HG03175 (cell line): ENCODE data around the gene PDE10A.
"Not testable (repeated sequence)": the region's sequence is repeated elsewhere in the genome, so short reads cannot be mapped to it uniquely, and the experiment has no call there.

Experiments
- ATAC-seq: cut with Tn5 transposase; IDR thresholded peaks from one replicate; pipeline ENCODE4 v1.9.1; 2021; ENCODE audit warnings: mild to moderate bottlenecking, moderate library complexity; ENCODE audit not compliant: unreplicated experiment

The PDE10A gene

GRCh38 chr6:165594584-165595333, 68.3 kb downstream of the PDE10A start:
- ATAC-seq = no peak

DNA sequence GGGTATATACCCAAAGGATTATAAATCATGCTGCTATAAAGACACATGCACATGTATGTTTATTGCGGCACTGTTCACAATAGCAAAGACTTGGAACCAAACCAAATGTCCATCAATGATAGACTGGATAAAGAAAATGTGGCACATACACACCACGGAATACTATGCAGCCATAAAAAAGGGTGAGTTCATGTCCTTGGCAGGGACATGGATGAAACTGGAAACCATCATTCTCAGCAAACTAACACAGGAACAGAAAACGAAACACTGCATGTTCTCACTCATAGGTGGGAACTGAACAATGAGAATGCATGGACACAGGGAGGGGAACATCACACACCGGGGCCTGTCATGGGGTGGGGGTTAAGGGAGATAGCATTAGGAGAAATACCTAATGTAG, 70.1 kb downstream of the PDE10A start:
- not testable (repeated sequence) for ATAC-seq

DNA sequence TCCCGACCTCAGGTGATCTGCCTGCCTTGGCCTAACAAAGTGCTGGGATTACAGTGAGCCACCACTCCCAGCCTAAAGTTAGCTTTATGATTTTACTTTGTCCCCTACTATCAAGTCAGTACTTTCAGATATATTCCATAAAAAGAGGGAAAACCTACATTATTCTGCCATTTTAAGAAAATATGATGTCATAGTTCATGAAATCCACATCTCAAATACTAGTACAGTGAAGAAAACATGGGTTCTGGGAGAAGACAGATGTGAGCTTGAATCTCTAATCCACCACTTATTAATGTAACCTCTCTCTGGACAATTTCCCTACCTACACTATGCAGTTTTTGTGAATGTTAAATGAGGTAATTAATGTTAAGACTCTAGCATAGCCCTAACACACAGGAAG, 74.5 kb downstream of the PDE10A start:
- ATAC-seq = no peak

- no peak for ATAC-seq
Observed at GRCh38 chr6:165587206-165587605, 75.8 kb downstream of the PDE10A start.

- no peak for ATAC-seq
Observed at GRCh38 chr6:165586706-165587105, 76.3 kb downstream of the PDE10A start.

DNA sequence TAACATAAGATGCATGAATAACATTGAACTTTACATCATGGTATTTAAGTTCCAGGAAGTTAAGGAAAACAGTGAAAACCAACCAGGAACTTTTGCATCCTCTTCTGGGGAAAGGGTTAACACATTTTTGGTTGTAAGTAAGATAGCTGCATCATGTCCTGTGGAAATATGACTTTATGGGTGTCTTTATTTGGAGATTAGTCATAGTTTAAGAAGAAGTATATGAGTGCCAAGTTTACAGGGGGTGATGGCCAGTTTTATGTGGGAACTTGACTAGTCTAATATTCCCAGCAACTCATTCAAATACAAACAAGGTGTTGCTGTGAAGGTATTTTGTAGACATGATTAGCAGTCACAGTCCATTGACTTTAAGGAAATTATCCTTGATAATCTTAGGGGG, 78.0 kb downstream of the PDE10A start:
- ATAC-seq = no peak

DNA sequence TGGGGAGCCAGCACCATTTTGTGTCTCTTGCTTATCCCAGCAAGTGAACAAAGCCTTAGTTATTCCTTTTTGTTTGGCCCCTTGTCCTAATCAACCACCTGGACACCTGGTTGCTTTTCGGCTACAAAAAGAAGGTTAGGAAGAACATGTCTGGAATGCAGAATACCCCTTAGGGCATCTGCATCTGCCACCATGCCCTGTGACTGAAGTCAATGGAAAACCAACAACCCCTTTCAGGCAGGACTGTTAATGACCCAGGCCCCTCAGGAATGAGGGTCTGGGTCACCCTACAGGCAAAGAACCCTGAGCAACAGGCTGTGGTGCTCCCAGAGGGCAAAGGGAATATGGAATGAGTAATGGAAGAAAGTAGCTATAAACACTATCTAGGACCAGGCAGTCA, 78.5 kb downstream of the PDE10A start:
- no peak for ATAC-seq

DNA sequence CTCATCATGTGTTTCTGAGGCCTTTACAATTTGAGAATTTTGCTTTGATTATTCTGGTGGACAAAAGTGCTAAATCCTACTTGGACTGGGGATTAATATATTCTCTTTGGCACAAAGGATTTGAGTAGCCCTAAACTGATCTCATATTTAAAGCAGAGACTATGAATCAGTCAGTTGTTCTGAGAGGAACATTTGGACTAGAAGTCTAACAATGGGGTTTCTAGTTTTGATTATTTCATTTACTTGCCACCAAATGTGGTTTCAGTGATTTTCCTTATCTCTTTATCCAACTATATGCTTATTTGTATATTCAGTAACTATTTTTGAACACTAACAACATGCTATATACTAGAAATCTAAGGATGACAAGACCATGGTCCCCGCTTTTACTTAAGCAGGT, 81.4 kb downstream of the PDE10A start:
- ATAC-seq = no peak

- no peak for ATAC-seq
Observed at GRCh38 chr6:165580136-165580535, 82.9 kb downstream of the PDE10A start.

GRCh38 chr6:165579151-165579550, 83.9 kb downstream of the PDE10A start:
- no peak for ATAC-seq

GRCh38 chr6:165577556-165577955, 85.5 kb downstream of the PDE10A start:
- no peak for ATAC-seq

GRCh38 chr6:165575158-165575549, 87.9 kb downstream of the PDE10A start:
- no peak for ATAC-seq

- ATAC-seq = no peak
Observed at GRCh38 chr6:165574220-165575157, 88.6 kb downstream of the PDE10A start.

- no peak for ATAC-seq
Observed at GRCh38 chr6:165573671-165574070, 89.4 kb downstream of the PDE10A start.

- peak; percentile 88 for ATAC-seq
Observed at GRCh38 chr6:165571721-165572132, 91.3 kb downstream of the PDE10A start.

- peak; percentile 24 for ATAC-seq
Observed at GRCh38 chr6:165571068-165571682, 91.9 kb downstream of the PDE10A start.

DNA sequence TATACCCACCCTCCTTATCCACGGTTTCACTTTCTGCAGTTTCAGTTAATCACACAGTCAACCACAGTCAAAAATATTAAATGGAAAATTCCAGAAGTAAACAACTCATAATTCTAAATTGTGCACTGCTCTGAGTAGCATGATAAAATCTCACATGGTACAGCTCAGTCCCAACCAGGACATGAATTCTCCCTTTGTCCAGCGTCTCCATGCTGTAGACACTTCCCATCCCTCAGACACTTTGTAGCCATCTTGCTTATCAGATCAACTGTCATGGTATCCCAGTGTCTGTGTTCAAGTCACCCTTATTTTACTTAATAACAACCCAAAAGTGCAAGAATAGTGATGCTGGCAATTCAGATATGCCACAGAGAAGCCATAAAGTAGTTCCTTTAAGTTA, 94.7 kb downstream of the PDE10A start:
- no peak for ATAC-seq

GRCh38 chr6:165566088-165566828, 96.8 kb downstream of the PDE10A start:
- no peak for ATAC-seq

- ATAC-seq = no peak
Observed at GRCh38 chr6:165562421-165563090, 100.5 kb downstream of the PDE10A start.

GRCh38 chr6:165559632-165560031, 103.4 kb downstream of the PDE10A start:
- ATAC-seq = no peak
